Stimulated activated CD4-positive, alpha-beta T cell treated with anti-CD3 and anti-CD28 coated beads, Interleukin-12 subunit alpha, Interleukin-12 subunit beta, amount 100 ng/mL, for 48 hours (primary cell): ENCODE data around the gene SPINK2.

Source experiments
- DNase-seq, 3 donors: peaks; one replicate each; pipeline ENCODE4 v3.0.0-alpha.2; 2020; ENCODE audit warnings: low read depth in 2 of 3, low spot score in 1 of 3

Gene SPINK2, protein sequence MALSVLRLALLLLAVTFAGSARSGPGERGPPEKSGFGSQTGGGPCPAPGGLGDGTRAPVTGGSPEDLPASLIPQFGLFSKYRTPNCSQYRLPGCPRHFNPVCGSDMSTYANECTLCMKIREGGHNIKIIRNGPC

DNA sequence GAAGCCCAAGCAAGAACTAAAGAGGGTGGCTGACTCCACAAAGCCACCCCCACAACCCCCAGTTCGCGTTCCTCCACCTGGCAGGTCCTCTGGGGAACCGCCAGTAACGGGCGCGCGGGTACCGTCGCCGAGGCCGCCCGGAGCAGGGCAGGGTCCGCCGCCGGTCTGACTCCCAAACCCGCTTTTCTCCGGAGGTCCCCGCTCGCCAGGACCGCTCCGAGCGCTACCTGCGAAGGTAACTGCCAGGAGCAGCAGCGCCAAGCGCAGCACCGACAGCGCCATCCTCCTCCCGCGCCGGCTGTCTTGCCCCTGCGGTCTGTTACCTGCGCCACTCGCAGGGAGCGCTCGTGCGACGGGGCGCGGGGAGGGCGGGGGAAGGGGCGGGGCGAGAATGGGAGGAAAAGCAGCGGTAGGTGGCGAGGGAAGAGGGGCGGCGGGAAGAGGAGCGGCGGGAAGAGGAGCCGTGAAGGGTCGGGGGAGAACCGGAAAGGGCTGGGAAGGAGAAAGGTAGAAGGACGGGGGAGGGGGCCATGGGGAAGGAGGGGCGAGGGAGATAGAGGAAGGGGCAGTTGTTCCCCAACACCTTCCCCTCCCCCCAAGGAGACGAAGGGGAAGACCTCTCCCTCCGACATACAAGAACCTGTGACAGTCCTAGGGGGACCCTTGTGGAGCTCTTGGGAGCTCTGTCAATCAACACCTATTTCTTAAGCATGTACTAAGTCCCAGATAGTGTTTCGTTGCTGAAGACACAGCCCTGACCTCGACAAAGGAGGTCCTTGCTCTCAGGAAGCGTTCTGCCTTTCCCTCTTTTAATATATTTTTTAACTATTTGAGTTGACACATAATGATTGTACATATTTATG, at the start of gene SPINK2:
TSS of gene SPINK2 (minus strand) at position 321 of the 863 bp plus-strand sequence. CDS start at position 282, 39 bp downstream.
- DNase-seq: peak; percentile 36 to 52 (median 38)

DNA sequence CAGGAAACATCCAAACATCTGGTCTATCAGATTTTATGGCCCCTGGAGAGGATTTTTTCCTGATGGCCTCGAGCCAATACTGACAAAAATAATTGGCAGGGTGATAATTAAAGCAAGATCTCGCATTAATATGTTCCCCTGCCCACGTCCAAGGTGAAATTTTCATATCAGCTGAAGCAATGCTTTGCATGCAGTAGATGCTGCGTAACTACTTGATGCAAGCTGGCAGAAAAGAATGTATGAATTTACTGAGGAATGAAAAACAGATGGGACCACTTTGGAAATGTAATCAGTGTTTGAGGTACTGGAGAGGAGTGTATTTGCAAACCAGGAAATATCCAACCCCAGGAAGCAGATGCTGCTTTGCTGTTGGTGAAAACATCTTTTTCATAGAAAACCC, 49.4 kb upstream of the SPINK2 start:
- no peak for DNase-seq

DNA sequence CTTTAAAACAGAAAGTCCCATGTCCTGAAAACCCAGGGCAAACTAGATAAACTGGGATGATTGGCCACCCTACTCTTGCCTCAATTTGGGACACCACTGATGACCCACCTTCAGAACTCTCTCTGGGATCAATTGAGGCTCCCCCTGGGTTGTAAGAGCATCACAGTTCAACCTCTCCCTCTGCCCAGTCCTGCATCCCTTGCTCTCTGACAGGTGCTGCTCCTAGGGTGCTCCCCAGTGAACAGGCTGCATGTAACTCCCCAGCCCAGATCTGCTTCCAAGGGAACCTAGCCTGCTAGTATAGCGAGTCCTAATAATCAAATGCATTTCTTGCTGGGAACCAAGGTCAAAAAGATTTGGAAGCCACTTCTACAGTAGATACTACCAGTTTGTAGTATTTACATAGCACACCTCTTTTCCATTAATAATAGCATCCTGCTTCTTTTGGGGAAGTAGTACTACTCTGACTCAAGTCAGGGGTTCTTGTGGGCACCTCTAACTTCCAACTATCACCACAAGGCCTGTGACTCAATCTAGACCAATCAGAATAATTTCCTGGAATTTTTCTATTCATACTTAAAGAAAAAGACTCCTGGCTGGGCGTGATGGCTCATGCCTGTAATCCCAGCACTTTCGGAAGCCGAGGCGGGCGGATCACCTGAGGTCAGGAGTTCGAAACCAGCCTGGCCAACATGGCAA, 42.1 kb upstream of the SPINK2 start:
- no peak for DNase-seq

DNA sequence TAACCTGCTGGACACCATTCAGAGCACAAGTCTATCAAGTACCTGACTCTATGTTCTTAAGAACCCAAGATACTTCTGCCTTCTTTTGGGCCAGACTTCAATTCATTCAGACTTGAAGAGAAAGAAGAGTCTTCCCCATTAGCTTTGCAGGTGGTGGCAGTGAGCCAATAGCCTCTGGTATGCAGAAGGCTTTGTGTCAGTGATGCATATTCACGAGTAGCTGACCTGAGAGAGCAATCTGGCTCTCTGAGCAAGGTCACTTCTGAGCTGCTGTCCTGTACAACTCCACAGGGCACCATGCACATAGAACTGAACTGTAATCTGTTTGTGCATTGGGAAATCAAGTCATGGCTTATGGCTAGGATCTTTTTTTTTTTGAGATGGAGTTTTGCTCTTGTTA, 39.9 kb upstream of the SPINK2 start:
- no peak for DNase-seq

DNA sequence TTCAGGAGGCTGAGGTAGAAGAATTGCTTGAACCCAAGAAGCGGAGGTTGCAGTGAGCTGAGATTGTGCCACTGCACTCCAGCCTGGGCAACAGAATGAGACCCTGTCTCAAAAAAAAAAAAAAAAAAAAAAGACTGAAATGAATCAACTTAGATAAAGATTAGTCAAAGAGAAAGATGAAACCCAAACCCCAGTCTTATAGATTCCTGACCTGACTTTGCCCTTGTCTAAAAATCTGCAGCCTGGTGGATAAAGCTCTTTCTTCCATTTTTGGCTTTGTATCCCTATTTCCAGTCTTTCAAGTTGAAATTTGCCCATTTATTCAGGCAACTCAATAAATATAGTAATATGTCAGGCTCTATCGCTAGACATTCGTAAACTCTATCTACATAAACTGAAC, 39.3 kb upstream of the SPINK2 start:
- no peak for DNase-seq

DNA sequence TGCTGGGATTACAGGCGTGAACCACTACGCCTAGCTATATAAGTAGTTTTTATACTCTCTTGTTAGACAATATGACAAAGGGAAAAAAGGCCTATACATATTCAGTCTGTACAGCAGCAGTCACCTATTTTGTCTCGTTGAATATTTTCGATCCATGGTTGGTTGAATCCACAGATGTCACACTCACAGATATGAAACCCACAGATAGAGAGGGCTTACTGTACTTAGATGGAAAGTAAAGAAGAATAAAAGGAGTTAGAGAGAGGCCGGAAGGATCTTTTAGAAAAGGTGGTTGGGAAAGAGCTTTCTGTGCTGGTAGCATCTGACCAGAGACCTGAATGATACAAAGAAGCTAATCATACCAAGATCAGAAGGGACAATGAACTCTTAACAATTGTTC, 38.3 kb upstream of the SPINK2 start:
- DNase-seq: no peak

DNA sequence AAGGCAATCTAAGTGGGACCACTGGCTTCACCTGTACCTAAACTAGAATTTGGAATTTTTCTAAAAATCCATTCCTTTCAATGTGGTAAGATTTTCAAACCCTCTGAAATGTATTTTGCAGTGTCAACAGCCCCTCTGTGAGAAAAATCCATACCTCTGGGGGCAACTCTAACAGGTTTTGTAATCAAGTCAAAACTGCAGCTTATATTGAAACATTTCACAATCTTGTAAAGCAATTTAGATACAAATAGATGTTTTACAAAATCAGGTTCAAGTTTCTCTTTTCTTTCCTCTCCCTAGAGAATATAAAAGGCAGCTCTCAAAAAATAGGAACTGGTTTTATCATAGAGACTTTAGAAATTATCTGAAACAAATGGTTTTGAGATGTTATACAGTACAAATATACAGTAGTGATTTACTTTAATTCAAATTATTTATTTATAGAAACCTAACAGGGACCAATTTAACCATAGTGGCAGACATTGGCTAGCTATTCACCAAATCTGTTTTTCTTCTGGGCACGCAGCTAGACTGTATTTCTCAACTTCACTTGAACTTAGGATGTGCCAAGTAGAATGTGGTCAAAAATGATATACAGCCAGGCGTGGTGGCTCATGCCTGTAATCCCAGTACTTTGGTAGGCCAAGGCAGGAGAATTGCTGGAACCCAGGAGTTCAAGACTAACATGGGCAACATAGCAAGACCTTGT, 36.3 kb upstream of the SPINK2 start:
- DNase-seq: no peak

DNA sequence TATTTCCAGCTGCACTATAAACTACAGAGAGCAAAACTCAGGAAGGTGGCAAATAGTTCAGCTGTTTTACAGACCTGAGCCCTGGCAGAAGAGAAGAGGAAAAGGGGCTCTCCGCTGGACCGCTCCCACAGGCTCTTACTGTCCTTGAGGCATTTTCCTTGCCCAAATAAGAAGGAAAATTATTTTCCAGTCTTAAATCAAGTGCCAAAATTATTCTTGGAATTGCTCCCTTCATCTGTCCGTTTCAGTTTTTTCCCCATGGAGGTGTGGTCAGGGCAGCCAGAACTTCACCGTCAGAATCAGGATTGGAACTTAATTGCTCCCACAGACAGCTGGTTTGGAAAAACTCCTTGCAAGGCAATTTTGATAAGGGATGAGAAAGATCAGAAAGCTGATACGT, 35.2 kb upstream of the SPINK2 start:
- DNase-seq: no peak

DNA sequence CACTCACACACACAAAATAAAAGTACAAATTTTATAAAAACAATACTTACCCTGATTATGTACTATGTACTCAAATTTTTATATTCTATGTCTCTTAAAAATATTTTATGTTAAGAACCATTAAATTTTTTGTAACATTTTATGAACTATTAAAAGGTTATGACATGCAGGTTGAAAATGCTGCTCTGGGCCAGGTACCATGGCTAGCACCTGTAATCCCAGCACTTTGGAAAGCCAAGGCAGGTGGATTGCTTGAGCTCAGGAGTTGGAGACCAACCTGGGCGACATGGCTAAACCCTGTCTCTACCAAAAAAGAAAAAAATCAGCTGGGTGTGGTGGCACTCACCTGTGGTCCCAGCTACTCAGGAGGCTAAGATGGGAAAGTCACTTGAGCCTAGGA, 29.4 kb upstream of the SPINK2 start:
- DNase-seq: no peak

DNA sequence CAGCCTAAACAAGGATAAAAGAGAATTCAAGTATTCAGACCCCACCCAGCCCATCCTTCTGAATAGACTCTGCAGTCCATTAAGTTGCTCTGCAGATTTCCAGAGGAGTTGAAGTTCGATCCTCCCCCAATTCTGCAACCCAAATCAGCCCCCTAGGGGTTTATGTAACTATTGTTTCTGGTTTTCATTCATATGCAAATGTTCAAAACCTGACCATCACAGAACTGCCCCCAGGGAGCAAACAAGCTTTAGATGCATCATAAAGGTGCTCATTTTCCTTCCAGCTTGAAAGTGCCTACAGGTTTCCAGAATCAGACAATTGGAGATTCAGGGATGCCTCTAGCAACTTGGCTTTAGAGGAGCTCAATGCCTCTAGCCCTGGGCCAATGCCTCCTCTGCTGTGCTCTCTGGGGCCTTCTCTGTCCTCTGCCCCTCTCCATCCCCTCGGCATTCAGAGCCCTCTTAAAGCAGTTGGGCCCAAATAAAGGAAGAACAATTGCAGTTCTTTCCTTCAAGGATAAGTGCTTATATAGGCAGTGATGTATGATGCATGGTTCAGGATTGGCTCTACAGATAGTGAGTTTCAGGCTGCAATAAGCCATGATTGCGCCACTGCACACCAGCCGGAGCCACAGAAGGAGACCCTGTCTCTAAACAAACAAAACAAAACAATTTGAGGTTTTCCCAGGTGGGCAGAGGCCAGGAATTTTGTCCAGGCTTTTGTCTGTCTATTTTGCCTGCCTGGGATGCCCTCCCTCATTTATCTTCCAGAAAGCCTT, 23.5 kb upstream of the SPINK2 start:
- no peak for DNase-seq

DNA sequence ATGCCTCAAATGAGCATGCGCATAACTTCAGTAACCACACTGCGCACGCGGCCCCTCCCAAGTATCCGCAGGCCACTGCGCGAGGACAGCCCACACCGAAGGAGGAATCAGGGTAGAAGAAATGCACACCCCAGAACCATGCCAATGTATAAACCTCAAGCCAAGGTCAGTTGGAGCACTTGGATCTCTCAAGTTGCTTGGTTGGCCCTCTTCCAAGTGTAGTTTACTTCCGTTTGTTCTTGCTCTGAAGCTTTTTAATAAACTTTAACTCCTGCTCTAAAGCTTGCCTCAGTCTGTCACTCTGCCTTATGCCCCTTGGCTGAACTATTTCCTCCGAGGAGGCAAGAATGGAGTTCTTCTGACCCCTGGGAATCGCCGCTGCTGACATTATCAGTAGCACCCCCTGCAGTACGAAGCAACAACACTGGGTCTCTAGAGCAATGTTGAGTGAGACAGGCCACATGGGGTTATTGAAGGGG, 22.0 kb upstream of the SPINK2 start:
- no peak for DNase-seq

DNA sequence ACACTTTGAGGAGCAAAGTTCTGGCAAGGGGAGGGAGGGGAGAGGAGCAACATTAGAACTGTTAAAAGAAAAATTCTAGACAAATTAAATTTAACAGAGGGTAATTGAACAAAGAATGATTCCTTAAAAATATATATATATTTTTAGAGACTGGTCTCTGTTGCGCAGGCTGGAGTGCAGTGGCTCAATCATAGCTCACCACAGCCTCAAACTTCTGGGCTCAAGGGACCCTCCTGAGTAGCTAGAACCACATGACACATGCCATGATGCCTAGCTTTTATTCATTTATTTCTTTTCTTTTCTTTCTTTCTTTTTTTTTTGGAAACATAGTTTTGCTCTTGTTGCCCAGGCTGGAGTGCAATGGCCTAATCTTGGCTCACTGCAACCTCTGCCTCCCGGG, 19.1 kb upstream of the SPINK2 start:
- DNase-seq: no peak

DNA sequence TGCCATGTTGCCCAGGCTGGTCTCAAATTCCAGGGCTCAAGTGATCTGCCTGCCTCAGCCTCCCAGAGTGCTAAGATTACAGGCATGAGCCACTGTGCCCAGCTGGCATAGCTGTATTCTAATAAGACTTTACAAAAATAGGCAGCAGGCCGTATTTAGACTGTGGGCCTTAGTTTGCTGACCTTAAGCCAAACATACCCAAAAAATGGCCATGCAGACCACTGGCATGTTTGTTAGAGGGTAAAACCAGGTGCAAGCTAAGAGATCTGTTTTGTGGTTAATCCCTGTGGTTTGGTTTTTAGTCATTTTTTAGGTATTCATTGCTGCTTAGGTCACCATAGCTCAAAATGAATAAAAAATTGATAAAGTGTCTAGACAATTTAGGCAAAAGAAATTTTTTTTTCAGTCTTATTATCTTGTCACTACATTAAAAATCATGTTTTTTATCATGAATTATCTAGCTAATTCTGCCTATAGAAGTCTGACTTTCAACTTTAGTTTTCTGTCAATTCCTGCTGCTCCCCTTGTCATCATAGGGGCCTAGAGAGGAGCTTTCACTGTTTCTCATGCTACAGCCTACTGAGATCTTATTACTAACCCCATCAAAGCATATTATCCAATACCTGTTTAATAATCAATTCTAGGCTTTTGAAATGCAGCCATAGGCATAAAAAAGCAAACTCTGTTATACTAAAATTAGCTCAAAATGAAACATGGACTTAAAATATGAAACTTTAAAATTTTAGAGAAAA, 7.5 kb upstream of the SPINK2 start:
- DNase-seq: no peak

DNA sequence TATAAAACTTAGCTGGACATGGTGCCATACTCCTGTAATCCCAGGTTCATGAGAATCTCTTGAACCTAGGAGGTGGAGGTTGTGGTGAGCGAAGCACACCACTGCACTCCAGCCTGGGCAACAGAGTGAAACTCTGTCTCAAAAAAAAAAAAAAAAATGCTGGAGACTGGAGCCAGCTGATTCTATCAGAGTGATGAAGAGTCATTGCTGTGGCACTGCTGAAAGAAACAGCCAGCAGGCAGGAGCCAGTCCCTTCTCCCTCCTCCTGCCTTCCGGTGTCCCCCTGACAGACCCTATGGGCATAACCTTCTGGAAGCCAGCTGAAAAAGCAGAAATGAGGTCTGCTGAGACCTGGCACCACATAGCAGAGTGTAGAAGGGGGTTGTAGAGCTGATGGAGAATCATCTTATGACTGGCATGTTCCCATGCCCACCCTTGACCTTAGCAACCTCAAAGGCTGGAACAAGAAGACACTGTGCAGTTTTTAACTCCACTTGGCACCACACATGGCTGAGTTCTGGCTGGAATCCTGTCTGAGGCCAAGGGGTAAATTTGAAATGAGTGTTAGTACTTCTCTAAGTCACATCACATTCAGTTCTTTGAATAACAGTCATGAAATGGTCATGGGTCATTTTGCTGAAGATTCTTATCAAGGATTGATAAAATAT, 2.6 kb upstream of the SPINK2 start:
- DNase-seq: no peak

DNA sequence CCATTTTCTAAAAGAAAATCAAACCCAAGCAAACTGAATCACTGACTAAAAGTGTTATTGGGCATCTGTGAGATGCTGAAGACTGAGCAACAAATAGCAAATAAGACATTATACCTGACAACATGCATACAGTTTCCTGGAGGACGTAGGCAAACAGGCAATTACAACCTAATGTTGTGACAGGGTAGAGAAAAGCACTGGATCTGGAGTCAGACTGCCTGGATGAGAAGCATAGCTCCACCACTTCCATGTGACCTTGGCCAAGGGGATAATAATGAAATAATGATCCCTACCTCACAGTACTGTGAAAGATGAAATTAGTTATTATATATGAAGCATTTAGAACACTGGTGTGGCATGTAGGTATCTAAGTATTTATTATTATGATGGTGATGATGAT, 2.7 kb downstream of the SPINK2 start:
- no peak for DNase-seq

DNA sequence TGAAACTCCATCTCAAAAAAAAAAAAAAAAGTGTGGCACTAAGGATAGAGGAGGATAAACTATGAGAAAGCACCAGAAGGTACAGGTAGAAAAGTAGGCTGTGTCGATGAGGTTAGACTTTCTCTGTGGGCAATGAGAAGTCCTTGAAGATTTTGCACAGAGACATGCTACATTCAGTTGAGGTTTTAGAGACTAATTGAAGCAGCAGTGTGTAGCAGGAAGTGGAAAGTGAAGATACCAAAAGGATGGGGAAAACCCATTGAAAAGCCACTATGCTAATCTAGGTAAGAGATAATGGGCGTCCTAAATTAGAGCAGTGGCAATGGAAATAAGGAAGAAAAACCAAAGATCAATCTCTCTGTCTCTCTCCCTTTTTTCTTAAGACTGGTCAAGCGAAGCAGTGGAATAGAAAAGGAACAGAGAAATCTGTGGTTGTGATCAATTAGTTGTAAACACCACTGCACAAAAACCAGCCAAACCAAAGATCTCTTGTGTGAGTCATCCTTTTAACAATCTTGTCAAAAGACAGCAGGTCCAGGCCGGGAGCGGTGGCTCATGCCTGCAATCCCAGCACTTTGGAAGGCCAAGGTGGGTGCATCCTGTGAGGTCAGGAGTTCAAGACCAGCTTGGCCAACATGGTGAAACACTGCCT, 3.5 kb downstream of the SPINK2 start:
- DNase-seq: peak; percentile 12 to 18 (median 15)

DNA sequence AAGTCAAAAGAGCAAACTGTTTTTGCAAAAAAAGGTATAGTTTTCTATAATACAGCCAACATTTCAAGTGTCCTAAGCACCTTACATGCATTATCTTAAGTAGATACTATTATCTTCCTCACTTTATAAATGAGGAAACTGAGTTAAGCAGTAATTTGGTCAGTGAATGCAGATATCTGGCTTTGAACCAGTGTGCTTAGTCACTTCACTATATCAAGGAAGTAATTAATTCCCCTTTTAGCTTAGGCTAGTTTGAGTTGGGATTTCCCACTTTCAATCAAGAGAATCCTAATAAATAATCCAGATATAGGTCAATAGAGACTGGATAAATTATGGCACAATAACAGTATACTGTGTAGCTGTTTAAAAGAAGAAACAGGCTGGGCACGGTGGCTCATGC, 14.8 kb downstream of the SPINK2 start:
- DNase-seq: no peak

DNA sequence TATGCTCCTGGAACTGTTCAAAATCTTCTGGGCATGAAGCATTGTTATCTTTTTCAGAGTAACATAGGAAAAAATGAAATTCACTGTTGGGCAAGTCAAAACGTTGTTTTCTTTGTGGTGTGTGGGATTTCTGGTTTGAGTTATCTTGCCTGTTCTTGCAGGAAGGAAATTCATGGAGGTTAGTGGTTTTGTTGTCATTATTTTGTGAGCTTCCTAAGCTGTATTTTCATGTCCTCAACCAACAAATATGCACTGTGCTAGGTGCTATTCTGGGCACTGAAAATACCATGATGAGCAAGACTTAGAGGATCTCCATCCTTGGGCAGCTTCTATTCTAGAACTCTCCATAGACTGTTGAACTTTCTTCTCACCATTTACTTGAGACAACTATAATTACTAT, 16.9 kb downstream of the SPINK2 start:
- DNase-seq: no peak

DNA sequence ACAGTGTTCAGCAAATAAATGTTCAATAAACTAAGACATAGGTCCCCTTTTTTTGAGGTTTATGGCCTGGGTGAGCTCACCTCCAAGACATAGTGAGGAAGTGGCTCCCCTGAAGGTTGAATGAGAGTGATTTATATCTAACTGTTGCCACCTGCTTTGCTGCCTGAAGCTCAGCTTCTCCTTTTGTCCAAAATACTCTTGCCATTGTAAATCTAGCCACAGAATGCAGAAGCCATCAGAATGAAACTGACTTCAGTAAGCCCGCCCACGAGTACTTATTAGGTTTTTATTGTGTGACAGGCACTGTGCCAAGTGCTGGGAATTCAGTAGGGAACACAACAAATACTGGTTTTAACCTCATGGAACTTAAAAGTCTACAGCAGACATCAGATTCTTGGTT, 18.0 kb downstream of the SPINK2 start:
- no peak for DNase-seq
